HL-60 (cell line): Measurements from ENCODE around the gene MRPS35.

Experiments used
- POLR2AphosphoS5 ChIP-seq: IDR thresholded peaks from 2 replicates; pipeline ENCODE4 v1.6.1; 2012; ENCODE audit warnings: low read depth
- TF ChIP-seq, protein P1 (sequence below): IDR thresholded peaks from one replicate; pipeline ENCODE4 v1.5.1; 2011; ENCODE audit warnings: low read length, control low read depth, inconsistent platforms; ENCODE audit not compliant: insufficient read depth

- TF ChIP-seq, protein P1, sequence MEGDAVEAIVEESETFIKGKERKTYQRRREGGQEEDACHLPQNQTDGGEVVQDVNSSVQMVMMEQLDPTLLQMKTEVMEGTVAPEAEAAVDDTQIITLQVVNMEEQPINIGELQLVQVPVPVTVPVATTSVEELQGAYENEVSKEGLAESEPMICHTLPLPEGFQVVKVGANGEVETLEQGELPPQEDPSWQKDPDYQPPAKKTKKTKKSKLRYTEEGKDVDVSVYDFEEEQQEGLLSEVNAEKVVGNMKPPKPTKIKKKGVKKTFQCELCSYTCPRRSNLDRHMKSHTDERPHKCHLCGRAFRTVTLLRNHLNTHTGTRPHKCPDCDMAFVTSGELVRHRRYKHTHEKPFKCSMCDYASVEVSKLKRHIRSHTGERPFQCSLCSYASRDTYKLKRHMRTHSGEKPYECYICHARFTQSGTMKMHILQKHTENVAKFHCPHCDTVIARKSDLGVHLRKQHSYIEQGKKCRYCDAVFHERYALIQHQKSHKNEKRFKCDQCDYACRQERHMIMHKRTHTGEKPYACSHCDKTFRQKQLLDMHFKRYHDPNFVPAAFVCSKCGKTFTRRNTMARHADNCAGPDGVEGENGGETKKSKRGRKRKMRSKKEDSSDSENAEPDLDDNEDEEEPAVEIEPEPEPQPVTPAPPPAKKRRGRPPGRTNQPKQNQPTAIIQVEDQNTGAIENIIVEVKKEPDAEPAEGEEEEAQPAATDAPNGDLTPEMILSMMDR, result no peak
- TF ChIP-seq POLR2AphosphoS5, result no peak
These were observed 70.2 kb downstream of the MRPS35 start for GRCh38 chr12:27780612-27781408.
